NCI-H524 treated with DMSO at 0.1 percent for 48 hours (cell line): ENCODE data around the gene GAGE1.
"Not testable (repeated sequence)": the region's sequence is repeated elsewhere in the genome, so short reads cannot be mapped to it uniquely, and the experiment has no call there.

Experiments
- DNase-seq: peaks from one replicate; lab custom pipeline; 2025; lab: John Stamatoyannopoulos, UW

The GAGE1 gene

GRCh38 chrX:49598720-49599119 lies at the start of gene GAGE1:
Gene GAGE1 (plus strand): TSS chrX:49599020. CDS start chrX:49600175, 1,155 bp downstream.
- DNase-seq = not testable (repeated sequence)

DNA sequence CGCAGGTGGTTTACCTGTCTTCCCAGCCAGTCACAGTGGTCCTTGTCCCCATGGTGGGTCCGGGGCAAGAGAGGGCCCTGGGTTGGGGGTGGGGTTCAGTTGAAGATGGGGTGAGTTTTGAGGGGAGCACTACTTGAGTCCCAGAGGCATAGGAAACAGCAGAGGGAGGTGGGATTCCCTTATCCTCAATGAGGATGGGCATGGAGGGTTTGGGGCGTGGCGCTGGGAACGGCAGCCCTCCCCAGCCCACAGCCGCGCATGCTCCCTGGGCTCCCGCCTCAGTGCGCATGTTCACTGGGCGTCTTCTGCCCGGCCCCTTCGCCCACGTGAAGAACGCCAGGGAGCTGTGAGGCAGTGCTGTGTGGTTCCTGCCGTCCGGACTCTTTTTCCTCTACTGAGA lies 47.8 kb upstream of the GAGE1 start, which contains the start of gene GAGE12E:
Gene GAGE12E (plus strand): TSS at position 301 of the 400 bp plus-strand sequence. CDS start 1,155 bp downstream, outside the sequence.
- not testable (repeated sequence) for DNase-seq

- not testable (repeated sequence) for DNase-seq
Measured at GRCh38 chrX:49560542-49560941, 38.3 kb upstream of the GAGE1 start, which contains the start of gene GAGE12F. Gene GAGE12F (plus strand): TSS chrX:49560842. CDS start chrX:49561997, 1,155 bp downstream.

- DNase-seq = not testable (repeated sequence)
Measured at GRCh38 chrX:49568728-49569127, 30.1 kb upstream of the GAGE1 start.

DNA sequence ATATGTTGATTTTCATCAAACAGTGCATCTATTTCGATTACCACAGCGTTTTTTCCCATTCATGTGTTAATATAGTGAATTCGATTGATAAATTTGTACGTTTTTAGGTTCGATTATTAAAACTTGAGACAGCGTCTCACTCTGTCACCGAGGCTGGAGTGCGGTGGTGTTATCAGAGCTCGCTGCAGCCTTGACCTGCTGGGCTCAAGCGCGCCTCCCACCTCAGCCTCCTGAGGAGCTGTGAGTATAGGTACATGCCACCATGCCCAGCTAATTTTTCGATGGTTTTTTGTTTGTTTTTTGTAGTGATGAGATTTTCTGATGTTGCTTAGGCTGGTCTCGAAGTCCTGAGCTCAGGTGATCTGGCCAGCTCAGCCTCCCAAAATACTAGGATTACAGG lies 29.7 kb upstream of the GAGE1 start:
- DNase-seq = not testable (repeated sequence)

- DNase-seq = not testable (repeated sequence)
Measured at GRCh38 chrX:49570100-49570499, 28.7 kb upstream of the GAGE1 start, which contains the start of gene GAGE12G. Gene GAGE12G (plus strand): TSS chrX:49570400. CDS start chrX:49571555, 1,155 bp downstream.

DNA sequence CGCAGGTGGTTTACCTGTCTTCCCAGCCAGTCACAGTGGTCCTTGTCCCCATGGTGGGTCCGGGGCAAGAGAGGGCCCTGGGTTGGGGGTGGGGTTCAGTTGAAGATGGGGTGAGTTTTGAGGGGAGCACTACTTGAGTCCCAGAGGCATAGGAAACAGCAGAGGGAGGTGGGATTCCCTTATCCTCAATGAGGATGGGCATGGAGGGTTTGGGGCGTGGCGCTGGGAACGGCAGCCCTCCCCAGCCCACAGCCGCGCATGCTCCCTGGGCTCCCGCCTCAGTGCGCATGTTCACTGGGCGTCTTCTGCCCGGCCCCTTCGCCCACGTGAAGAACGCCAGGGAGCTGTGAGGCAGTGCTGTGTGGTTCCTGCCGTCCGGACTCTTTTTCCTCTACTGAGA lies 19.2 kb upstream of the GAGE1 start, which contains the start of gene GAGE12H:
Gene GAGE12H (plus strand): TSS at position 301 of the 400 bp plus-strand sequence. CDS start 1,155 bp downstream, outside the sequence.
- not testable (repeated sequence) for DNase-seq

DNA sequence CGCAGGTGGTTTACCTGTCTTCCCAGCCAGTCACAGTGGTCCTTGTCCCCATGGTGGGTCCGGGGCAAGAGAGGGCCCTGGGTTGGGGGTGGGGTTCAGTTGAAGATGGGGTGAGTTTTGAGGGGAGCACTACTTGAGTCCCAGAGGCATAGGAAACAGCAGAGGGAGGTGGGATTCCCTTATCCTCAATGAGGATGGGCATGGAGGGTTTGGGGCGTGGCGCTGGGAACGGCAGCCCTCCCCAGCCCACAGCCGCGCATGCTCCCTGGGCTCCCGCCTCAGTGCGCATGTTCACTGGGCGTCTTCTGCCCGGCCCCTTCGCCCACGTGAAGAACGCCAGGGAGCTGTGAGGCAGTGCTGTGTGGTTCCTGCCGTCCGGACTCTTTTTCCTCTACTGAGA lies 9.6 kb upstream of the GAGE1 start, which contains the start of gene GAGE2A:
Gene GAGE2A (plus strand): TSS at position 301 of the 400 bp plus-strand sequence. CDS start 1,155 bp downstream, outside the sequence.
- DNase-seq = not testable (repeated sequence)

GRCh38 chrX:49589769-49590478 lies 8.9 kb upstream of the GAGE1 start:
- not testable (repeated sequence) for DNase-seq

- DNase-seq = not testable (repeated sequence)
Measured at GRCh38 chrX:49590488-49590887, 8.3 kb upstream of the GAGE1 start.

DNA sequence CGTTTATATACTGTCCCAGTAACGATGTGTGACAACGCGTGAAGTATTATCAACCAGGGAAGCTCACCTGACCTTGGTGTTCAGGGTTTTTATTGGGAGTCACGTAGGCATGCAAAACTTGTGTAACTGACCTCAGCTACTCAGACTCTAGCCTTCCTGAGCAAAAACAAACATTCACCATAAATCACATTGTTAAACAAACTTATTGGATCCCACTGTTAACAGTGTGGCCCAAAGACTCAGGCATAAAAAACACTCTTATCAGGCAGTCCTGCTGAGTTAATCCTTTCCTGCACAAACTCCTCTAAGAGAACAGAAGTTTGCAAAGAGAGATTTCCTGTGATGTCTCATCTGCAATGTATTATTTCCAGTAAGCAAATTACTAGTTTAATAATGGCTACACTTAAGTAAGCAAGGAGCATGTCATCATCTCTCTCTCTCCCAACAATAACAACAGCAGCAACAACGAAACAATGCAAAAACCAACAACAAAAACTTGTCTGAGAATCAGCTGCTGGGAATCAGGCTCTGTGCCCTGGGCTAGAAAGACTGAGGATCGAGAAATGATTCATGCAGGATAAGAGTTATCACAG lies 12.0 kb downstream of the GAGE1 start:
- DNase-seq = no peak

- no peak for DNase-seq
Measured at GRCh38 chrX:49618574-49618973, 19.8 kb downstream of the GAGE1 start.

DNA sequence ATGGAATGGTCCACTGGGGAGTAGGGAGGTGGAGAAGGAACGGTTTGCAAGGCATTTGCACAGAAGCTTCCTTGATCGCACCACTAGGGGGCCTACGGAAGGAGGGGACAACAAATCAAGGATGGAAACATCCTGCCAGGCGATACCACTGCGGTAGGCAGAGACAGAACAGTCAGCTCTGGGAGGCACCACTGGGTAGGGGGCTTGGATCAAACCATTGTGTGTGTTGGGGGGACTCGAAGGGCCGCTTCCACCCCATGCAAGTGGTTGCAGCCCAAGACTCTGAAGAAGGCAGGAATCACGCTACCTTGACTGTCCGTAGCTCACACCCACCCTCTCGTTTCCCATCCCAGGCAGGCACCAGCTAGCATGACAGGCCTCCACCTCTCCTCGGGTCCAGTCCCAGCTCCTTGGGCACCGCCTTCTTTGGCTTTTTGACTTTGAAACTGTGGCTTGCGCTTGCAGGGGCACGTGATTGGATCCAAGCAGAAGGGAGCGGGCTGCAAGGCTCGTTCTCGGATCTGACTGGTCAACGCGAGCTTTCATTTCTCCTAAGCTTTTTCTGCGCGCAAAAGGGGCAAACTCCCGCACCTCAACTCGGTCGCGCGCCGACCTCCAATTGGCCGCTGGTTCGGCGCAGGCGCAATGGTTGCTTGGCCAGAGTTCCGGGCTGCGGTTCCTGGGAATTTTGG lies 28.4 kb downstream of the GAGE1 start:
- no peak for DNase-seq

DNA sequence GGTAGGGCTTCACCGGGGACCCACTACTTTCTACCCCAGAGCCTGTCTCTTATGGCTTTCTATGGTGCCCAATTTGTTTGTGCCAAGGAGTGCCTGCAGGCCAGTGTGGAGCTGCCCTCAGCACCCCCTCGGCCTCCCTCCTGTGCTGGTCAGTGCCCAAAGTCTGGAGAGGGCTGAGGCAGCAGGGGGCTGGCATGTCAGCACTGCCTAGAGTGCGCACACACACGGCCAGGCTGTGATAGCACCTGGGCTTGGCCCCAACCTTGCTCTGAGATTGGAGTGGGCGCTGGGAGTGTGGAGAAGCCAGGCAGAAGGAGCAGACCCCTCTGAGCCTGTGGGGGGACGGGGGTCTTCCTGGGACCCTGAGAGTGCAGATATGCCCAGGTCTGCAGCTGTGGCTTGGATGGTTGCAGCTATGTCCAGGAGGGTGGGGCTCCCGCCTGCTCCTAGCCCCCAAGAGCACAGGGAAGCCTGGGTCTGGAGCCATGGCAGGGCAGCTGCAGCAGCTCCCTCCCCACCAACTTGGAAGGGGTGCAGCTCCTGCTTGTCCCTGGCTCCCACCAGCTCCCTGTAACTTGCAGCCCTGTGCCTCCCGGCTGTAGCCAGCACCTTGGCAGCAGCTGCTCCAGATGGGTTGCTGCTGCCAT lies 46.3 kb downstream of the GAGE1 start:
- DNase-seq = no peak

DNA sequence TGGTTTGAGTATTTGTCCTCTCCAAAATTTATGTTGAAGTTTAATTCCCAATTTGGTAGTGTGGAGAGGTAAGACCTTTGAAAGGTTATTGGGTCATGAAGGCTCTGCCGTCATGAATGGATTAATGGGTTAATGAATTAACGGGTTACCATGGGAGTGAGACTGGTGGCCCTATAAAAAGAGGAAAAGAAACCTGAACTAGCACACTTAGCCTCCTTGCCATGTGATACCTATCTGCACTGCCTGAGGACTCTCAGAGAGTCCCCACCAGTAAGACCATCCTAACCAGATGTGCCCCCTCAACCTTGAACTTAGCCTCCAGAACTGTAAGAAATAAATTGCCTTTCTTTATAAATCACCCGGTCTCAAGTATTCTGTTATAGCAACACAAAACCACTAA lies 57.7 kb downstream of the GAGE1 start:
- DNase-seq = no peak
